Stomach (tissue), 4 donors: ENCODE data around the gene RET.

ENCODE experiments used
- CTCF ChIP-seq, 7 experiments: fragments of 450-650 bp in 4 of 7; fragments of 200-600 bp in 3 of 7; sonication (generic) in 3 of 7; IDR thresholded peaks; one replicate each; pipeline ENCODE4 v1.5.1; 2016 to 2019; ENCODE audit warnings: antibody characterized with exemption in 7 of 7, control low read depth in 2 of 7, mild to moderate bottlenecking in 1 of 7
- POLR2A ChIP-seq, 4 donors: fragments of 450-650 bp; IDR thresholded peaks; one replicate each; pipeline ENCODE4 v1.6.1; 2016; ENCODE audit warnings: antibody characterized with exemption in 4 of 4, control low read depth in 2 of 4, mild to moderate bottlenecking in 1 of 4, moderate library complexity in 1 of 4

GRCh38 chr10:43155221-43155620, 78.4 kb downstream of the RET start:
- TF ChIP-seq CTCF (IDR thresholded peaks at IDR 0.05): no peak
- TF ChIP-seq POLR2A (IDR thresholded peaks at IDR 0.05): no peak
